Measurements from ENCODE around the gene MBD5.

DNA sequence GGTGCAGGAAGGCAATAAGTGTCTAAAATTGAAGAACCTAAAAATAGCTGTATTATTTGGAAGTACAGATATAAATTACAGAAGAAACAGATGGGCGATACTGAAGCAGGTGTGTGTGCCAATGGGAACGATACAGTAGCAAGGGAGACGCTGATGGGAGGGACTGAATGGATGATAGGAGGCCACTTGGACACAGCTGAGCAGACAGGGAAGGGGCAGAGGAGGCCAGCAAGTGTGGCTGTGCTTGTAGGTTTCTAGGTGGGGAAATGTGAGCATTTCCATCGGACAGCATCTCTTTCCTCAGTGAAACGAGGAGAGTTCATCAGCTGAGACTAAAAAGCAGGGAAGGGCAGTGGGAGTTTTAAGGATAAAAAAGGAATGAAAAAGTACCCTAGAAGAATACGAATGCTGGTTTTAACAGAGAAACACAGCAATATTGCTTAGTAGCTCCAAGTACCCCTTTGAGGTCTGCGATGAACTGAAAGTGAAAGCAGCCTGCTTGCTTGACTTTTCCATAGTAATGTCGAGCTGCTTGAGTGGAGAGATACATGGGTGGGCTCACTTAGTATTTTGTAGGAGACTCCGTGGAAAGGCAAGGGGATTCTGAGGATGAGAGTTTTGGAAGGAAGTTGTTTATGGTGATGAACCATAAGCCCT, 531.9 kb downstream of the MBD5 start:
- TF ChIP-seq, protein P1, sequence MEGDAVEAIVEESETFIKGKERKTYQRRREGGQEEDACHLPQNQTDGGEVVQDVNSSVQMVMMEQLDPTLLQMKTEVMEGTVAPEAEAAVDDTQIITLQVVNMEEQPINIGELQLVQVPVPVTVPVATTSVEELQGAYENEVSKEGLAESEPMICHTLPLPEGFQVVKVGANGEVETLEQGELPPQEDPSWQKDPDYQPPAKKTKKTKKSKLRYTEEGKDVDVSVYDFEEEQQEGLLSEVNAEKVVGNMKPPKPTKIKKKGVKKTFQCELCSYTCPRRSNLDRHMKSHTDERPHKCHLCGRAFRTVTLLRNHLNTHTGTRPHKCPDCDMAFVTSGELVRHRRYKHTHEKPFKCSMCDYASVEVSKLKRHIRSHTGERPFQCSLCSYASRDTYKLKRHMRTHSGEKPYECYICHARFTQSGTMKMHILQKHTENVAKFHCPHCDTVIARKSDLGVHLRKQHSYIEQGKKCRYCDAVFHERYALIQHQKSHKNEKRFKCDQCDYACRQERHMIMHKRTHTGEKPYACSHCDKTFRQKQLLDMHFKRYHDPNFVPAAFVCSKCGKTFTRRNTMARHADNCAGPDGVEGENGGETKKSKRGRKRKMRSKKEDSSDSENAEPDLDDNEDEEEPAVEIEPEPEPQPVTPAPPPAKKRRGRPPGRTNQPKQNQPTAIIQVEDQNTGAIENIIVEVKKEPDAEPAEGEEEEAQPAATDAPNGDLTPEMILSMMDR (IDR thresholded peaks at IDR 0.05): no peak
- no peak for TF ChIP-seq POLR2A (IDR thresholded peaks at IDR 0.05)
